Measurements from ENCODE around the gene FMN2.

- TF ChIP-seq CTCF (conservative IDR thresholded peaks at IDR 0.05 in 1 of 2, IDR thresholded peaks at IDR 0.05 in 1 of 2; ENCODE audit: low read depth in 1 of 2, low read length in 2 of 2) = no peak
- no peak for TF ChIP-seq EZH2 (IDR thresholded peaks at IDR 0.05; ENCODE audit: low read length, missing control alignments)
Observed at GRCh38 chr1:240139511-240139910, 47.8 kb downstream of the FMN2 start.
